Measurements from ENCODE around the gene GRM5. TPM values are rescaled to one million over a fixed set of nuclear protein-coding genes. Genes with fewer than 3 reads are reported as not detected.

Gene GRM5
- polyA plus RNA-seq, 1 donor from 2014 or later: not detected

- H3K4me1 Mint-ChIP-seq: no peaks in the 10 kb centered on the region
- H3K9me3 Mint-ChIP-seq: peaks cover 0 to 4% (median 0%) of the 10 kb centered on the region in 3 donors
- no peaks in the 10 kb centered on the region for H3K27me3 Mint-ChIP-seq
- H3K4me3 Mint-ChIP-seq: no peak overlapping the region
- H3K36me3 Mint-ChIP-seq: no peaks in the 10 kb centered on the region
- H3K27ac Mint-ChIP-seq: no peak overlapping the region
Measured at GRCh38 chr11:88655656-88656055, 410.1 kb downstream of the GRM5 start.

DNA sequence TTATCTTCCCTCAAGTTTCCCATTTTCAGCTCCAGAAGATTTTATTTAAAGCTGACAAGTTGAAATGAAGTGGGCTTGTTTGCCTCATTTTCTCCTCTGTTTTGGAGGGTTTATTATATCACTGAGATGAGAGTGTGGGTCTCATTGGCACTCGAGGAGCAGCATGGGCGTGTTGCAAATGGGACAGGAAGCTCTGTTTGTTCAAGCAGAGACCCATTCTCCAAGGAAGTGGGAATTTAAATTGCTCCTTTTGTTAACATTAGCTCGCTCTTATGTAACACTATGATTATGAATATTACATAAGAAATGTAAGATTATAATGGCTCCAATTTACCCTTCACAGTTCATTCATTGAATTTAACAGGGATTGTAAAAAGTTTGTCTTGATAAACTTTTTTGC is 410.6 kb downstream of the GRM5 start:
- H3K27me3 Mint-ChIP-seq: no peaks in the 10 kb centered on the region
- H3K4me1 Mint-ChIP-seq: no peaks in the 10 kb centered on the region
- H3K9me3 Mint-ChIP-seq: peaks cover 0 to 4% (median 0%) of the 10 kb centered on the region in 3 donors
- H3K36me3 Mint-ChIP-seq: no peaks in the 10 kb centered on the region
- H3K4me3 Mint-ChIP-seq: no peak overlapping the region
- no peak overlapping the region for H3K27ac Mint-ChIP-seq

DNA sequence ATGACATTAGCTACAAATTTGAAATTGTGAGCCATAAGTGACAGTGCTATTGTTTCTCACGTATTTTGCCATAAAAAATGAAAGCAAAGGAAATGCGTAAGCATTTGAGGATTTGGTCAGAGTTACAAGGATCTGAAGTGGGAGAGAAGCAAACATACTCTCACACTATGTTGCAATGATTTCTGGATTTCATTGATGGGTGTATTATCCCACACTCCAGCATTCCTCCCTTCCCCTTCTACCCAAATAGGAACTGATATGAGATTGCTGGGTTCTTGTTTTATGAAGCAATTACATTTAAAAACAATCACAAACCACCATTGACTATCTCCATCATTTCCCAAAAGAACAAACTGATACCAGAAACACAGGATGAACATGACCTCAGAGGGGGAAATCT is 414.2 kb downstream of the GRM5 start:
- no peaks in the 10 kb centered on the region for H3K36me3 Mint-ChIP-seq
- no peak overlapping the region for H3K4me3 Mint-ChIP-seq
- no peaks in the 10 kb centered on the region for H3K27me3 Mint-ChIP-seq
- no peaks in the 10 kb centered on the region for H3K9me3 Mint-ChIP-seq
- no peak overlapping the region for H3K27ac Mint-ChIP-seq
- no peaks in the 10 kb centered on the region for H3K4me1 Mint-ChIP-seq

GRCh38 chr11:88644724-88645123 is 421.1 kb downstream of the GRM5 start:
- Mint-ChIP-seq H3K27me3 (peaks cover 1% of the 10 kb centered on the region), H3K27ac (no peak overlapping the region), H3K4me3 (no peak overlapping the region), H3K36me3 (peaks cover 1% of the 10 kb centered on the region), H3K4me1 (no peaks in the 10 kb centered on the region), H3K9me3 (peaks cover 0 to 3% (median 3%) of the 10 kb centered on the region in 3 donors)

DNA sequence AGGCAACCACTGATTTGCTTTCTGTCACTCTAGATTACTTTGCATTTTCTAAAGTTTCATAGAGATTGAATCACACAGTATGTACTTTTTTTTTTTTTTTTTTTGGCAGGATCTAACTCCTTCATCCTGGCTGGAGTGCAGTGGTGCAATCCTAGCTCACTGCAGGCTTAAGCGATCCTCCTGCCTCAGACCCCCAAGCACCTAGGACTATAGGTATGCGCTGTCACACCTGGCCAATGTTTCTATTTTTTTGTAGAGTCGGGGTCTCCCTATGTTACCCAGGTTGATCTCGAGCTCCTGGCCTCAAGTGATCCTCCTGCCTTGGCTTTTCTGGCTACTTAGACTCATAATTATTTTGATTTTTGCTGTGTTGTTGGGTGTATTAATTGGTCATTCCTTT is 433.6 kb downstream of the GRM5 start:
- H3K27me3 Mint-ChIP-seq: no peaks in the 10 kb centered on the region
- H3K4me1 Mint-ChIP-seq: no peaks in the 10 kb centered on the region
- peaks cover 0 to 4% (median 3%) of the 10 kb centered on the region in 3 donors for H3K9me3 Mint-ChIP-seq

GRCh38 chr11:88631497-88631896 is 434.3 kb downstream of the GRM5 start:
- H3K4me1 Mint-ChIP-seq: no peaks in the 10 kb centered on the region
- no peaks in the 10 kb centered on the region for H3K36me3 Mint-ChIP-seq
- H3K27me3 Mint-ChIP-seq: no peaks in the 10 kb centered on the region
- peaks cover 0 to 4% (median 1%) of the 10 kb centered on the region in 3 donors for H3K9me3 Mint-ChIP-seq
- no peak overlapping the region for H3K27ac Mint-ChIP-seq
- no peak overlapping the region for H3K4me3 Mint-ChIP-seq

More for the DNA sequence above, 433.6 kb downstream of the GRM5 start:
- Mint-ChIP-seq H3K27ac (no peak overlapping the region), H3K36me3 (no peaks in the 10 kb centered on the region), H3K4me3 (no peak overlapping the region)

- H3K9me3 Mint-ChIP-seq: peaks cover 0 to 4% (median 0%) of the 10 kb centered on the region in 3 donors
- no peaks in the 10 kb centered on the region for H3K27me3 Mint-ChIP-seq
- H3K36me3 Mint-ChIP-seq: no peaks in the 10 kb centered on the region
- H3K4me3 Mint-ChIP-seq: no peak overlapping the region
- H3K27ac Mint-ChIP-seq: no peak overlapping the region
- no peaks in the 10 kb centered on the region for H3K4me1 Mint-ChIP-seq
Measured at GRCh38 chr11:88629496-88629895, 436.3 kb downstream of the GRM5 start.

DNA sequence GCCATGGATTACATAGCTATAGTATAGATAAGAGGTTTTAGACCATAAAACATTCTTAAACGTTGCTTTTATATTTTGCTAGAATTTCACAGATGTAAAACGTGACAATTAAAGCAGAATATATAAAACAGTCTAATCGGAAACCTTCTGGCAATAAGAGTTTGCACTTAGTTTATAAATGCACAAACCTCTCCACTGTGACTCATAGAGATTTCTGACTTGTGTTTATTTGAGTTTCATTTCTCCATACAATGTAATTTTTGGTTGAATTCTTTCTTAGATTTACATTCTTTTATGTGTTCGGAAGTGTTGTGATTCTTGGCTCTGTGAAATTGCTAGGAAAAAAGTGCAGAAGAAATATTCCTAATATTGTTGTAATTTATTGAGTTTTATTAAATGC is 439.6 kb downstream of the GRM5 start:
- Mint-ChIP-seq H3K27me3 (no peaks in the 10 kb centered on the region), H3K4me3 (no peak overlapping the region), H3K27ac (no peak overlapping the region), H3K36me3 (no peaks in the 10 kb centered on the region), H3K4me1 (no peaks in the 10 kb centered on the region), H3K9me3 (peaks cover 0 to 2% (median 0%) of the 10 kb centered on the region in 3 donors)

DNA sequence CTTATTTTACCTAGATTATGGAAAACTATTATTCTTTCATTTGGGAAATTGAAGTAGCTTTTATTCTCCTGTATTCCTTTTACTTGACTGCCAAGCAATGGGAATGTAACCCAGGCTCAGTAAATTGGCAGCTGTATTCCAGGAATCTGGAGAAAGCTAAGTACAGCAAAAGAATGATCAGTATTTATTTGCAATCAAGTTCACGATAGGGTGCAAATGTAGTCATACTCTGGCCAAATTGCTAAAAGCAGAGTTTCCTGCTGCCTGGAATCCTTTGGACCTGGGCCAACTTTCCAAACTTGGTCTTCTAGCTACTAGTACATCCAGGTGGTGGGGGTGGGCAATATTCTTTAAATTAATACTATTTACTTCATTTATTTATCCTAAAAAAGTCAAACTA is 442.3 kb downstream of the GRM5 start:
- no peaks in the 10 kb centered on the region for H3K27me3 Mint-ChIP-seq
- no peaks in the 10 kb centered on the region for H3K36me3 Mint-ChIP-seq

DNA sequence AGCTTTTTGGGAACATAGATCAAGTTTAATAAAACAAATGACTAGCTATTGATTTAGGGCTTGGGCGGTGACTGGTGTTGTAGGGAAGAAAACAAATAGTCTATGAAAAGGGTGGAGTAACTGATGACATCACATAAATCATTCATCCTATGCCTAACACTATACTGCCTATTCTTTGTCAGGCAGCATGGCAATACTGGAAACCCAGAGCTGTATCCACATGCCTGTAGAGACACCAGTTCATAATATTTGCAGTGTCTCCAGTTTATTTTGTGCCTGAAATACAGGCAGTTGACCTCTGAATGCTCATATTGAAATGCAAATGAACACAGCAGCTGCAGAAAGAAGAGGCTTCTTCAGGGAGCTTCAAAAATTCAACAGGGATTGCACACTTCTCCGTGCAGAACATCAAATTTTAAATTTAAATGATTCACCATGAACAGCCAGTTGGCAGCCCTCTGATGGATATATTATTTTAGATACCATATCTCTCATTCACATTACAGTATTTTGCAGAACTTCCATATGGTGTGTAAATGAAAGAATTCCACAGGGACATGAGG is 445.1 kb downstream of the GRM5 start:
- Mint-ChIP-seq H3K4me3 (no peak overlapping the region), H3K27me3 (no peaks in the 10 kb centered on the region), H3K4me1 (no peaks in the 10 kb centered on the region), H3K36me3 (no peaks in the 10 kb centered on the region), H3K9me3 (no peaks in the 10 kb centered on the region), H3K27ac (no peak overlapping the region)

More for the DNA sequence above, 442.3 kb downstream of the GRM5 start:
- H3K9me3 Mint-ChIP-seq: no peaks in the 10 kb centered on the region
- H3K4me1 Mint-ChIP-seq: no peaks in the 10 kb centered on the region
- no peak overlapping the region for H3K4me3 Mint-ChIP-seq
- H3K27ac Mint-ChIP-seq: no peak overlapping the region

- Mint-ChIP-seq H3K4me3 (no peak overlapping the region), H3K36me3 (no peaks in the 10 kb centered on the region), H3K27me3 (no peaks in the 10 kb centered on the region), H3K27ac (no peak overlapping the region), H3K4me1 (no peaks in the 10 kb centered on the region), H3K9me3 (no peaks in the 10 kb centered on the region)
Measured at GRCh38 chr11:88619656-88620385, 446.0 kb downstream of the GRM5 start.

- Mint-ChIP-seq H3K4me1 (no peaks in the 10 kb centered on the region), H3K36me3 (no peaks in the 10 kb centered on the region), H3K4me3 (no peak overlapping the region), H3K27ac (no peak overlapping the region), H3K27me3 (no peaks in the 10 kb centered on the region), H3K9me3 (no peaks in the 10 kb centered on the region)
Measured at GRCh38 chr11:88619071-88619425, 446.7 kb downstream of the GRM5 start.

DNA sequence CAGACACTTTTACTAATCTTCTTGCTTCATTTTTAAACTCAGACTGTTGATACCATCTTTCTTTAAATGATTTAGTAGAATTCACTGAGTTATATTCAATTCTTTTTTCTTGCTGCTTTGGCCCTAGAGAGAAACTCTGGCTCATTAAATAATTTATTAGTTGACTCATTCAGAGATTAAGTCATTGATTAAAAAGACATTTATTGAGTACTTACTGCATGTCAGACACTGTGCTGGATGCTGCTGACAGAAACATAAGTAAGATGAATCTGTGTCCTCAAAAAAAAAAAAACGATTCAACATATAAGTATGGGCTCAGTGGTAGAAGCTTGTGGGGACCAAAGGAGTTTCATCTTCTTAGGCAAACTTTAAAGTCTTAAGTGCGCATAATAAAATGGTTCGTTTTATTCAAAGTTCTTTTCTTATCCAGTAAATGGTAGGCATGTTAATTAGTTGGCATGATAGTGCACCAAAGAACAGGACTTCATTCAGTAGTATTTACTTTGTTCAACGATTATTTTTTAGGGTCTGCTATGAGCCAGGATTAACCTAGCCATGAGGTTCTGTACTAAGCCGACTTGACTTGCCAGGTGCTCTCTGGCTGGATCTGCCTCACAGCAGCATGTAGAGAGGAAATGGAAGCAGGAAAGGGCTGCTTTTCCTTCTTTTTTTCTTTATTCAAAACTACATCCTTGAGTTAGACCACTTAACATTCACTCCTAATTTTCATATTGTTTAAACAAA is 447.3 kb downstream of the GRM5 start:
- no peak overlapping the region for H3K27ac Mint-ChIP-seq
- no peaks in the 10 kb centered on the region for H3K9me3 Mint-ChIP-seq
- no peaks in the 10 kb centered on the region for H3K4me1 Mint-ChIP-seq
- H3K4me3 Mint-ChIP-seq: no peak overlapping the region
- no peaks in the 10 kb centered on the region for H3K27me3 Mint-ChIP-seq
- H3K36me3 Mint-ChIP-seq: no peaks in the 10 kb centered on the region

GRCh38 chr11:88617226-88617625 is 448.6 kb downstream of the GRM5 start:
- no peaks in the 10 kb centered on the region for H3K27me3 Mint-ChIP-seq
- no peak overlapping the region for H3K27ac Mint-ChIP-seq
- no peaks in the 10 kb centered on the region for H3K4me1 Mint-ChIP-seq
- H3K36me3 Mint-ChIP-seq: no peaks in the 10 kb centered on the region
- peaks cover 0 to 4% (median 0%) of the 10 kb centered on the region in 3 donors for H3K9me3 Mint-ChIP-seq
- H3K4me3 Mint-ChIP-seq: no peak overlapping the region

GRCh38 chr11:88604260-88604659 is 461.5 kb downstream of the GRM5 start:
- Mint-ChIP-seq H3K27me3 (no peaks in the 10 kb centered on the region), H3K4me1 (no peaks in the 10 kb centered on the region), H3K27ac (no peak overlapping the region)

More at GRCh38 chr11:88604260-88604659, 461.5 kb downstream of the GRM5 start:
- Mint-ChIP-seq H3K9me3 (peaks cover 0 to 3% (median 0%) of the 10 kb centered on the region in 3 donors), H3K4me3 (no peak overlapping the region), H3K36me3 (no peaks in the 10 kb centered on the region)

All from IgD-negative memory B cell (primary cell).